ENCODE results near the gene OR6C70.

OR6C70 gene

GRCh38 chr12:55420307-55420962, 49.5 kb downstream of the OR6C70 start:
- DNase-seq (ENCODE audit: low read depth in 1 of 2, low spot score in 1 of 2) = no peak
